ENCODE data around the gene DFFB. TPM values are rescaled to one million over a fixed set of nuclear protein-coding genes. Genes with fewer than 3 reads are reported as not detected.

DFFB gene
- total RNA-seq, 1 donor from 2014 or later, result 4.8 TPM

- peaks cover 4% of the 10 kb centered on the region for H3K36me3 ChIP-seq
- H3K9me3 ChIP-seq (ENCODE audit: low read depth), result peaks cover 5% of the 10 kb centered on the region
- no peaks in the 10 kb centered on the region for H3K27me3 Mint-ChIP-seq (ENCODE audit: insufficient read depth, low read depth)
- no peak overlapping the region for H3K27ac Mint-ChIP-seq
- H3K9me3 Mint-ChIP-seq, result peaks cover 15% of the 10 kb centered on the region
- H3K27me3 ChIP-seq, result no peaks in the 10 kb centered on the region
- H3K4me1 ChIP-seq, result peaks cover 7% of the 10 kb centered on the region
- no peak overlapping the region for H3K4me3 Mint-ChIP-seq
- no peak overlapping the region for H2AFZ ChIP-seq (replicated peaks)
- H3K4me3 ChIP-seq, result no peak overlapping the region
- H3K27ac ChIP-seq, result no peak overlapping the region
- no peak for DNase-seq (ENCODE audit: low spot score)
- H3K36me3 Mint-ChIP-seq, result peaks cover 24% of the 10 kb centered on the region
- H3K9ac ChIP-seq, result no peak overlapping the region
- peaks cover 14% of the 10 kb centered on the region for H4K20me1 ChIP-seq (ENCODE audit: low read depth)
- TF ChIP-seq EZH2 (IDR thresholded peaks at IDR 0.05) (no peak), EZH2phosphoT487 (IDR thresholded peaks at IDR 0.05) (no peak), CTCF (IDR thresholded peaks at IDR 0.05) (no peak)
- peaks cover 10% of the 10 kb centered on the region for H3F3A ChIP-seq (ENCODE audit: low read depth)
- peaks cover 7% of the 10 kb centered on the region for H3K4me1 Mint-ChIP-seq
- H3K4me2 ChIP-seq, result no peak overlapping the region
- H3K79me2 ChIP-seq (ENCODE audit: low read depth), result peaks cover 72% of the 10 kb centered on the region
Measured at GRCh38 chr1:3895951-3896325, 38.7 kb downstream of the DFFB start.

GRCh38 chr1:3896396-3897000 is 39.2 kb downstream of the DFFB start:
- no peak for DNase-seq (ENCODE audit: low spot score)
- Mint-ChIP-seq H3K4me3 (no peak overlapping the region), H3K9me3 (peaks cover 15% of the 10 kb centered on the region), H3K36me3 (peaks cover 24% of the 10 kb centered on the region), H3K4me1 (peaks cover 7% of the 10 kb centered on the region), H3K27me3 (ENCODE audit: insufficient read depth, low read depth) (no peaks in the 10 kb centered on the region), H3K27ac (no peak overlapping the region)
- peaks cover 7% of the 10 kb centered on the region for H3K4me1 ChIP-seq
- peaks cover 72% of the 10 kb centered on the region for H3K79me2 ChIP-seq (ENCODE audit: low read depth)
- H3K9ac ChIP-seq, result no peak overlapping the region
- peaks cover 14% of the 10 kb centered on the region for H4K20me1 ChIP-seq (ENCODE audit: low read depth)
- no peak overlapping the region for H2AFZ ChIP-seq (replicated peaks)
- H3K27me3 ChIP-seq, result no peaks in the 10 kb centered on the region
- no peak for TF ChIP-seq CTCF (IDR thresholded peaks at IDR 0.05)
- no peak for TF ChIP-seq EZH2phosphoT487 (IDR thresholded peaks at IDR 0.05)
- no peak for TF ChIP-seq EZH2 (IDR thresholded peaks at IDR 0.05)
- peaks cover 5% of the 10 kb centered on the region for H3K9me3 ChIP-seq (ENCODE audit: low read depth)
- H3F3A ChIP-seq (ENCODE audit: low read depth), result peaks cover 12% of the 10 kb centered on the region
- H3K4me3 ChIP-seq, result no peak overlapping the region
- no peak overlapping the region for H3K4me2 ChIP-seq
- H3K27ac ChIP-seq, result no peak overlapping the region
- H3K36me3 ChIP-seq, result peaks cover 4% of the 10 kb centered on the region

- peak overlapping the region; percentile 97 for H3K4me3 Mint-ChIP-seq
- H3K27ac ChIP-seq, result no peak overlapping the region
- H3K36me3 ChIP-seq, result peaks cover 4% of the 10 kb centered on the region
- no peaks in the 10 kb centered on the region for H3K27me3 ChIP-seq
- peaks cover 5% of the 10 kb centered on the region for H3K9me3 ChIP-seq (ENCODE audit: low read depth)
- H3F3A ChIP-seq (ENCODE audit: low read depth), result peaks cover 12% of the 10 kb centered on the region
- H3K4me1 ChIP-seq, result peaks cover 10% of the 10 kb centered on the region
- H3K36me3 Mint-ChIP-seq, result peaks cover 21% of the 10 kb centered on the region
- TF ChIP-seq EZH2 (IDR thresholded peaks at IDR 0.05) (no peak), CTCF (IDR thresholded peaks at IDR 0.05) (no peak), EZH2phosphoT487 (IDR thresholded peaks at IDR 0.05) (no peak)
- DNase-seq (ENCODE audit: low spot score), result no peak
- no peak overlapping the region for H3K4me3 ChIP-seq
- H3K9me3 Mint-ChIP-seq, result peaks cover 15% of the 10 kb centered on the region
- H4K20me1 ChIP-seq (ENCODE audit: low read depth), result peaks cover 9% of the 10 kb centered on the region
- H3K27me3 Mint-ChIP-seq (ENCODE audit: insufficient read depth, low read depth), result peaks cover 6% of the 10 kb centered on the region
- peaks cover 63% of the 10 kb centered on the region for H3K79me2 ChIP-seq (ENCODE audit: low read depth)
- H3K4me2 ChIP-seq, result no peak overlapping the region
- H3K4me1 Mint-ChIP-seq, result peaks cover 15% of the 10 kb centered on the region
- no peak overlapping the region for H2AFZ ChIP-seq (replicated peaks)
- no peak overlapping the region for H3K27ac Mint-ChIP-seq
- no peak overlapping the region for H3K9ac ChIP-seq
Measured at GRCh38 chr1:3898475-3898735, 41.1 kb downstream of the DFFB start.

Measured in neural progenitor cell (in vitro differentiated cells).